H9 (cell line): ENCODE results near the gene CLTCL1. TPM values are rescaled to one million over a fixed set of nuclear protein-coding genes. Genes with fewer than 3 reads are reported as not detected.
A peak's percentile ranks its signal among the peaks of the same experiment; 100 is the strongest.

Source experiments
- DNase-seq: peaks from one replicate; pipeline ENCODE4 v3.0.0-alpha.2; 2017
- H2AFZ ChIP-seq: one replicate; pipeline ENCODE4 v1.6.1; 2013; ENCODE audit warnings: mild to moderate bottlenecking, low read length, control low read depth, moderate library complexity
- H2AK5ac ChIP-seq: 2 replicates; pipeline ENCODE4 v1.6.1; 2013; ENCODE audit warnings: low read length, control low read depth, mixed read lengths; ENCODE audit not compliant: insufficient read length
- H2BK120ac ChIP-seq: one replicate; pipeline ENCODE4 v1.6.1; 2013; ENCODE audit warnings: low read depth, mild to moderate bottlenecking, low read length, control low read depth, inconsistent platforms; ENCODE audit not compliant: poor library complexity, severe bottlenecking
- H2BK12ac ChIP-seq: 2 replicates; pipeline ENCODE4 v1.6.1; 2013; ENCODE audit warnings: low read length, control low read depth, mixed read lengths, low read depth; ENCODE audit not compliant: insufficient read length
- H2BK15ac ChIP-seq: 2 replicates; pipeline ENCODE4 v1.6.1; 2013; ENCODE audit warnings: low read depth, low read length, control low read depth
- H2BK20ac ChIP-seq: one replicate; pipeline ENCODE4 v1.6.1; 2013; ENCODE audit warnings: low read depth, mild to moderate bottlenecking, low read length, control low read depth, inconsistent platforms; ENCODE audit not compliant: poor library complexity, severe bottlenecking
- H2BK5ac ChIP-seq: 2 replicates; pipeline ENCODE4 v1.6.1; 2013; ENCODE audit warnings: low read length, control low read depth, mixed read lengths; ENCODE audit not compliant: insufficient read length
- H3K14ac ChIP-seq: 2 replicates; pipeline ENCODE4 v1.6.1; 2013; ENCODE audit warnings: low read length, control low read depth; ENCODE audit not compliant: insufficient read depth
- H3K18ac ChIP-seq: 2 replicates; pipeline ENCODE4 v1.6.1; 2013; ENCODE audit warnings: low read depth, mild to moderate bottlenecking, mixed read lengths, low read length, control low read depth; ENCODE audit not compliant: insufficient read length
- H3K23ac ChIP-seq: 2 replicates; pipeline ENCODE4 v1.6.1; 2013; ENCODE audit warnings: low read length, control low read depth, mixed read lengths, low read depth; ENCODE audit not compliant: insufficient read length
- H3K23me2 ChIP-seq: 2 replicates; pipeline ENCODE4 v1.6.1; 2013; ENCODE audit warnings: low read depth, mild to moderate bottlenecking, mixed read lengths, low read length, control low read depth; ENCODE audit not compliant: insufficient read length, poor library complexity, severe bottlenecking
- H3K27ac ChIP-seq: 2 replicates; pipeline ENCODE4 v1.5.1; 2013; ENCODE audit warnings: low read length, control low read depth, mixed read lengths, low read depth; ENCODE audit not compliant: insufficient read length
- H3K27me3 ChIP-seq: 2 replicates; pipeline ENCODE4 v1.6.1; 2013; ENCODE audit warnings: low read length, control low read depth, inconsistent platforms; ENCODE audit not compliant: insufficient read depth
- H3K4ac ChIP-seq: 2 replicates; pipeline ENCODE4 v1.6.1; 2013; ENCODE audit warnings: low read depth, mild to moderate bottlenecking, control low read depth, inconsistent platforms, low read length, moderate library complexity
- H3K4me1 ChIP-seq: 2 replicates; pipeline ENCODE4 v1.6.1; 2013; ENCODE audit warnings: low read length, control low read depth, inconsistent platforms; ENCODE audit not compliant: insufficient read depth
- H3K4me2 ChIP-seq: 2 replicates; pipeline ENCODE4 v1.6.1; 2013; ENCODE audit warnings: low read length, control low read depth, mixed read lengths; ENCODE audit not compliant: insufficient read length, insufficient read depth
- H3K56ac ChIP-seq: 2 replicates; pipeline ENCODE4 v1.6.1; 2013; ENCODE audit warnings: low read depth, mild to moderate bottlenecking, mixed read lengths, low read length, control low read depth; ENCODE audit not compliant: insufficient read length
- H3K79me1 ChIP-seq: 2 replicates; pipeline ENCODE4 v1.6.1; 2013; ENCODE audit warnings: low read depth, mild to moderate bottlenecking, moderate library complexity, low read length, control low read depth, inconsistent platforms; ENCODE audit not compliant: insufficient read depth, poor library complexity, severe bottlenecking
- H3K79me2 ChIP-seq: 2 replicates; pipeline ENCODE4 v1.6.1; 2013; ENCODE audit warnings: low read length, control low read depth, inconsistent platforms; ENCODE audit not compliant: insufficient read depth
- H3K9ac ChIP-seq: 2 replicates; pipeline ENCODE4 v1.6.1; 2013; ENCODE audit warnings: low read length, control low read depth, mixed read lengths; ENCODE audit not compliant: insufficient read length; ENCODE audit errors: extremely low read depth
- H3K9me3 ChIP-seq: one replicate; pipeline ENCODE4 v1.6.1; 2013; ENCODE audit warnings: low read depth, low read length, inconsistent platforms; ENCODE audit not compliant: control insufficient read depth
- H3T11ph ChIP-seq: one replicate; pipeline ENCODE4 v1.6.1; 2013; ENCODE audit warnings: mild to moderate bottlenecking, low read length, control low read depth, inconsistent platforms
- H4K20me1 ChIP-seq: one replicate; pipeline ENCODE4 v1.6.1; 2013; ENCODE audit not compliant: control insufficient read depth, insufficient read length, insufficient read depth
- H4K5ac ChIP-seq: 2 replicates; pipeline ENCODE4 v1.6.1; 2013; ENCODE audit warnings: low read depth, mild to moderate bottlenecking, mixed read lengths, low read length, control low read depth; ENCODE audit not compliant: insufficient read length
- H4K8ac ChIP-seq: replicated peaks from 2 replicates; pipeline ENCODE4 v1.6.1; 2013; ENCODE audit warnings: low read length, control low read depth, mixed read lengths, low read depth; ENCODE audit not compliant: insufficient read length
- H4K91ac ChIP-seq: 2 replicates; pipeline ENCODE4 v1.6.1; 2013; ENCODE audit warnings: low read depth, mild to moderate bottlenecking, moderate library complexity, mixed read lengths, low read length, control low read depth; ENCODE audit not compliant: insufficient read length
- H3K27ac Mint-ChIP-seq, 3 experiments: 2 replicates in 2 of 3; 3 replicates in 1 of 3; pipeline ENCODE4 v1.8.0; 2020 to 2021; ENCODE audit warnings: mixed read lengths in 3 of 3, mild to moderate bottlenecking in 1 of 3, moderate library complexity in 1 of 3
- H3K27me3 Mint-ChIP-seq: 2 replicates; pipeline ENCODE4 v1.8.0; 2021; ENCODE audit warnings: low read depth, mild to moderate bottlenecking, moderate library complexity, mixed read lengths
- H3K36me3 Mint-ChIP-seq, 3 experiments: 2 replicates in 2 of 3; 3 replicates in 1 of 3; pipeline ENCODE4 v1.8.0; 2020 to 2021; ENCODE audit warnings: low read depth in 3 of 3, mixed read lengths in 3 of 3; ENCODE audit not compliant: insufficient read depth in 1 of 3
- H3K4me1 Mint-ChIP-seq, 2 experiments: 2 replicates each; pipeline ENCODE4 v1.8.0; 2020; ENCODE audit warnings: mixed read lengths in 2 of 2
- H3K4me3 Mint-ChIP-seq, 2 experiments: 2 replicates in 1 of 2; 3 replicates in 1 of 2; pipeline ENCODE4 v1.8.0; 2020 to 2021; ENCODE audit warnings: mild to moderate bottlenecking in 2 of 2, mixed read lengths in 2 of 2, moderate library complexity in 1 of 2
- H3K9me3 Mint-ChIP-seq, 2 experiments: 2 replicates in 1 of 2; 3 replicates in 1 of 2; pipeline ENCODE4 v1.8.0; 2020; ENCODE audit warnings: mild to moderate bottlenecking in 2 of 2, mixed read lengths in 2 of 2, moderate library complexity in 1 of 2
- CTCF ChIP-seq: fragments of 200-600 bp; sonication (generic); conservative IDR thresholded peaks from 3 replicates; pipeline ENCODE4 v1.8.0; 2021; ENCODE audit warnings: antibody characterized with exemption, mild to moderate bottlenecking
- WGBS: extraction: QIAGEN DNeasy Blood & Tissue Kit; methylation state at CpG from one replicate; pipeline ENCODE4 v1.1.7; 2013; ENCODE audit warnings: missing lambda C conversion rate, low lambda C conversion rate, mixed read lengths; ENCODE audit not compliant: insufficient read length; ENCODE audit errors: extremely low coverage; 5-methylcytosine and 5-hydroxymethylcytosine counted together
- total RNA-seq: library from RNA; stranded (reverse); gene quantifications from 2 replicates; pipeline ENCODE4 v1.2.1, GENCODE V29; 2021

Gene CLTCL1
- total RNA-seq, 1 experiment from 2014 or later = 11.1 TPM

GRCh38 chr22:19223617-19224016 is 67.9 kb downstream of the CLTCL1 start:
- no peak overlapping the region for H3K4me3 Mint-ChIP-seq
- Histone ChIP-seq H3K56ac (no peak overlapping the region), H2AK5ac (no peak overlapping the region), H4K5ac (no peak overlapping the region), H2BK5ac (no peak overlapping the region), H3K79me2 (no peaks in the 10 kb centered on the region), H2BK120ac (no peak overlapping the region), H2BK15ac (no peak overlapping the region), H3K9me3 (no peaks in the 10 kb centered on the region), H2AFZ (no peak overlapping the region), H3K9ac (no peak overlapping the region), H3K23ac (no peak overlapping the region), H3K4me1 (no peaks in the 10 kb centered on the region), H3K23me2 (no peaks in the 10 kb centered on the region), H3K27me3 (no peaks in the 10 kb centered on the region), H3K14ac (no peak overlapping the region), H3K4me2 (no peak overlapping the region), H4K91ac (no peak overlapping the region), H4K8ac (no peak overlapping the region), H2BK20ac (no peak overlapping the region), H3T11ph (no peak overlapping the region), H4K20me1 (no peaks in the 10 kb centered on the region), H3K18ac (no peak overlapping the region), H3K4ac (no peak overlapping the region), H3K79me1 (no peaks in the 10 kb centered on the region), H2BK12ac (no peak overlapping the region), H3K27ac (no peak overlapping the region)
- peaks cover 34 to 61% (median 55%) of the 10 kb centered on the region in 3 experiments for H3K36me3 Mint-ChIP-seq
- no CpG with 5 or more reads among the region's 6 CpGs for WGBS
- TF ChIP-seq CTCF = no peak
- DNase-seq = no peak
- H3K9me3 Mint-ChIP-seq = no peaks in the 10 kb centered on the region
- peak overlapping the region in 1 of 3 experiments; percentile 66; a peak in 2 of 7 replicates for H3K27ac Mint-ChIP-seq
- H3K27me3 Mint-ChIP-seq = no peaks in the 10 kb centered on the region
- peaks cover 3 to 7% of the 10 kb centered on the region in 2 experiments for H3K4me1 Mint-ChIP-seq
